ENCODE measurements around the gene MON2. TPM values are rescaled to one million over a fixed set of nuclear protein-coding genes. Genes with fewer than 3 reads are reported as not detected.
"Not testable (repeated sequence)": the region's sequence is repeated elsewhere in the genome, so short reads cannot be mapped to it uniquely, and the experiment has no call there.

MON2 gene
- total RNA-seq, 1 donor from 2014 or later: 62.3 TPM

DNA sequence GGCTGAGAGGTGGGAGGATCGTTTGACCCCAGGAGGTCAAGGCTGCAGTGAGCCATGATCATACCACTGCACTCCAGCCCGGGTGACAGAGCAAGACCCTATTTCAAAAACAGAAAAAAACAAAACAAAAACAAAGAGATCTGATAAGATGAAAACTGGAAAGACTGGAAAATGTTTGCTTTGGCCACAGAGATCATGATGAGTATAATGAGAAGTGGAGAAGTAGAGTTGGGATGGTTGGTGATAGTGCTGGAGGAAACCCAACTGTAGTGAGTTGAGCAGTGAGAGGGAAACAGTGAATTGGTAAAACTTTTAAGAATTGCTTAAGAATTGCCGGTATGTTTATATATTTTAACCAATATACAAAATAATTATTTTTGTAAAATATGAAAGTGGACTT lies 39.2 kb downstream of the MON2 start:
- Mint-ChIP-seq H3K9me3 (peaks cover 6% of the 10 kb centered on the region), H3K27ac (no peak overlapping the region), H3K36me3 (peaks cover 31% of the 10 kb centered on the region), H3K4me1 (no peaks in the 10 kb centered on the region), H3K4me3 (no peak overlapping the region), H3K27me3 (ENCODE audit: insufficient read depth, low read depth) (no peaks in the 10 kb centered on the region)
- no peak for DNase-seq (ENCODE audit: low spot score)
- Histone ChIP-seq H4K20me1 (ENCODE audit: low read depth) (no peaks in the 10 kb centered on the region), H3F3A (ENCODE audit: low read depth) (no peaks in the 10 kb centered on the region), H2AFZ (replicated peaks) (no peak overlapping the region), H3K79me2 (ENCODE audit: low read depth) (no peaks in the 10 kb centered on the region), H3K27me3 (no peaks in the 10 kb centered on the region), H3K4me2 (no peak overlapping the region), H3K27ac (no peak overlapping the region), H3K9me3 (ENCODE audit: low read depth) (no peaks in the 10 kb centered on the region), H3K4me1 (no peaks in the 10 kb centered on the region), H3K9ac (no peak overlapping the region), H3K36me3 (peaks cover 10% of the 10 kb centered on the region), H3K4me3 (no peak overlapping the region)
- TF ChIP-seq EZH2 (IDR thresholded peaks at IDR 0.05) (no peak), CTCF (IDR thresholded peaks at IDR 0.05) (no peak), EZH2phosphoT487 (IDR thresholded peaks at IDR 0.05) (no peak)

GRCh38 chr12:62512901-62513300 lies 46.3 kb downstream of the MON2 start:
- H3F3A ChIP-seq (ENCODE audit: low read depth): no peaks in the 10 kb centered on the region
- no peak overlapping the region for H3K27ac ChIP-seq
- no peak overlapping the region for H3K4me3 ChIP-seq
- H3K79me2 ChIP-seq (ENCODE audit: low read depth): no peaks in the 10 kb centered on the region
- H3K4me2 ChIP-seq: no peak overlapping the region
- H3K36me3 ChIP-seq: peaks cover 11% of the 10 kb centered on the region
- H3K4me3 Mint-ChIP-seq: no peak overlapping the region
- H2AFZ ChIP-seq (replicated peaks): no peak overlapping the region
- no peaks in the 10 kb centered on the region for H4K20me1 ChIP-seq (ENCODE audit: low read depth)
- no peaks in the 10 kb centered on the region for H3K27me3 ChIP-seq
- no peak overlapping the region for H3K27ac Mint-ChIP-seq
- no peaks in the 10 kb centered on the region for H3K9me3 ChIP-seq (ENCODE audit: low read depth)
- DNase-seq (ENCODE audit: low spot score): no peak
- H3K4me1 ChIP-seq: no peaks in the 10 kb centered on the region
- H3K9me3 Mint-ChIP-seq: peaks cover 26% of the 10 kb centered on the region
- no peak overlapping the region for H3K9ac ChIP-seq
- H3K36me3 Mint-ChIP-seq: peaks cover 59% of the 10 kb centered on the region
- TF ChIP-seq CTCF (IDR thresholded peaks at IDR 0.05) (no peak), EZH2 (IDR thresholded peaks at IDR 0.05) (no peak), EZH2phosphoT487 (IDR thresholded peaks at IDR 0.05) (no peak)
- H3K27me3 Mint-ChIP-seq (ENCODE audit: insufficient read depth, low read depth): peaks cover 2% of the 10 kb centered on the region
- no peaks in the 10 kb centered on the region for H3K4me1 Mint-ChIP-seq

- H3K27me3 Mint-ChIP-seq (ENCODE audit: insufficient read depth, low read depth); H3F3A ChIP-seq (ENCODE audit: low read depth); H3K27ac Mint-ChIP-seq; H3K4me1 Mint-ChIP-seq; H2AFZ ChIP-seq (replicated peaks); H3K27me3 ChIP-seq; H3K9me3 ChIP-seq (ENCODE audit: low read depth); H3K4me2 ChIP-seq; DNase-seq (ENCODE audit: low spot score); H3K9ac ChIP-seq; H3K4me1 ChIP-seq; H3K27ac ChIP-seq; H3K79me2 ChIP-seq (ENCODE audit: low read depth); H4K20me1 ChIP-seq (ENCODE audit: low read depth); H3K4me3 Mint-ChIP-seq; H3K4me3 ChIP-seq: not testable (repeated sequence)
- Mint-ChIP-seq H3K36me3 (peaks cover 53% of the 10 kb centered on the region), H3K9me3 (peaks cover 26% of the 10 kb centered on the region)
- peaks cover 10% of the 10 kb centered on the region for H3K36me3 ChIP-seq
These were observed 47.5 kb downstream of the MON2 start for GRCh38 chr12:62514080-62514479.

GRCh38 chr12:62516927-62517326 lies 50.3 kb downstream of the MON2 start:
- TF ChIP-seq CTCF (IDR thresholded peaks at IDR 0.05) (no peak), EZH2phosphoT487 (IDR thresholded peaks at IDR 0.05) (no peak), EZH2 (IDR thresholded peaks at IDR 0.05) (no peak)
- Mint-ChIP-seq H3K9me3 (peaks cover 14% of the 10 kb centered on the region), H3K4me1 (no peaks in the 10 kb centered on the region), H3K36me3 (peaks cover 33% of the 10 kb centered on the region), H3K27ac (no peak overlapping the region), H3K4me3 (no peak overlapping the region), H3K27me3 (ENCODE audit: insufficient read depth, low read depth) (peaks cover 2% of the 10 kb centered on the region)
- no peak for DNase-seq (ENCODE audit: low spot score)
- no peak overlapping the region for H3K9ac ChIP-seq
- no peak overlapping the region for H3K4me3 ChIP-seq
- H3K4me1 ChIP-seq: no peaks in the 10 kb centered on the region
- H3K9me3 ChIP-seq (ENCODE audit: low read depth): no peaks in the 10 kb centered on the region
- H3K27ac ChIP-seq: no peak overlapping the region
- H3K79me2 ChIP-seq (ENCODE audit: low read depth): no peaks in the 10 kb centered on the region
- H3F3A ChIP-seq (ENCODE audit: low read depth): no peaks in the 10 kb centered on the region
- H4K20me1 ChIP-seq (ENCODE audit: low read depth): no peaks in the 10 kb centered on the region
- H3K36me3 ChIP-seq: peaks cover 6% of the 10 kb centered on the region
- H3K4me2 ChIP-seq: no peak overlapping the region
- no peaks in the 10 kb centered on the region for H3K27me3 ChIP-seq
- no peak overlapping the region for H2AFZ ChIP-seq (replicated peaks)

Data from neural progenitor cell (in vitro differentiated cells).